Activated T-cell treated with anti-CD3 and anti-CD28 coated beads for 48 hours (primary cell): Measurements from ENCODE around the gene PRRG3.

ENCODE experiments used
- DNase-seq: peaks from one replicate; pipeline ENCODE4 v3.0.0-alpha.2; 2020; ENCODE audit warnings: low read depth

PRRG3 gene

DNA sequence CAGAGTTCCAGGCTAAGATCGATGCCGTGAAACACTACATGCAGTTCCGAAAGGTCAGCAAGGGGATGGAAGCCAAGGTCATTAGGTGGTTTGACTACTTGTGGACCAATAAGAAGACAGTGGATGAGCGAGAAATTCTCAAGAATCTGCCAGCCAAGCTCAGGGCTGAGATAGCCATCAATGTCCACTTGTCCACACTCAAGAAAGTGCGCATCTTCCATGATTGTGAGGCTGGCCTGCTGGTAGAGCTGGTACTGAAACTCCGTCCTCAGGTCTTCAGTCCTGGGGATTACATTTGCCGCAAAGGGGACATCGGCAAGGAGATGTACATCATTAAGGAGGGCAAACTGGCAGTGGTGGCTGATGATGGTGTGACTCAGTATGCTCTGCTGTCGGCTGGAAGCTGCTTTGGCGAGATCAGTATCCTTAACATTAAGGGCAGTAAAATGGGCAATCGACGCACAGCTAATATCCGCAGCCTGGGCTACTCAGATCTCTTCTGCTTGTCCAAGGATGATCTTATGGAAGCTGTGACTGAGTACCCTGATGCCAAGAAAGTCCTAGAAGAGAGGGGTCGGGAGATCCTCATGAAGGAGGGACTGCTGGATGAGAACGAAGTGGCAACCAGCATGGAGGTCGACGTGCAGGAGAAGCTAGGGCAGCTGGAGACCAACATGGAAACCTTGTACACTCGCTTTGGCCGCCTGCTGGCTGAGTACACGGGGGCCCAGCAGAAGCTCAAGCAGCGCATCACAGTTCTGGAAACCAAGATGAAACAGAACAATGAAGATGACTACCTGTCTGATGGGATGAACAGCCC, 48.6 kb downstream of the PRRG3 start:
- no peak for DNase-seq

DNA sequence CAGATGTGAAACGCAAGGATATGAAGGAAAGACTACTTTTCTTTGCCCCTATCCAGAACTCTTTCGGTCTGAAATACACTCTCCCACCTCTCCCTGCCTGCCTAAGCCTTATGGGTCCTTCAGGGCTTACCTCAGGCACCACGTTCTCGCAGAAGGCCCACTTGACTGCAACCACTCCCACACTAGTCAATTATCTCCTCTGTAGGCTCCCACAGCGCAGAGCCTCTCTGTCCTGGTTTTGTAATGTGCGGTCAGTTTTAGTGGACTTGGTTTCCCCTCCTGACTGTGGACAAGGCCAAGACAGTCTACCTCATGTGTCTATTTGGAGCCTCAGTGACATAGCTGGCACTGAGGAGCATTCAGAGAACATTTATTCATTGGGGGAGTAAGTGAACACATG, 50.4 kb downstream of the PRRG3 start:
- DNase-seq = no peak

- no peak for DNase-seq
Measured at GRCh38 chrX:151746502-151746901, 51.2 kb downstream of the PRRG3 start.

DNA sequence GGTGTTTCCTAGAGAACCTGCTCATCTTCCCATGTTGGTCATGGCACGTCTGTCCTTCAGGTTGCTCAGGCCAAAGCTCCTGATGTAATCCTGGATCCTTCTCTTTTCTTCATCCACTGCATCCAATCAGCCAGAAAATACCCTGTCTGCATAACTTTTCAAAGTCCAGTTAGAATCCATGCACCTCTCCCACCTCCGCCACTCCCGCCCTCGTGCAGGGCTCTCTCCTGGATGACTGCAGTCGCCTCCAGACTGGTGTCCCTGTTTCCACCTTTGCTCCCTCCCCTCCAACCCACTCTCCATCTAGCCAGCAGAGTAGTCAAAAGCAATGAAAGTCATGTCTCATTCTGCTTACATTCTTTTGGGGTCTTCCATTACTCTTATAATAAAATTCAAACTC, 55.3 kb downstream of the PRRG3 start:
- DNase-seq = no peak

DNA sequence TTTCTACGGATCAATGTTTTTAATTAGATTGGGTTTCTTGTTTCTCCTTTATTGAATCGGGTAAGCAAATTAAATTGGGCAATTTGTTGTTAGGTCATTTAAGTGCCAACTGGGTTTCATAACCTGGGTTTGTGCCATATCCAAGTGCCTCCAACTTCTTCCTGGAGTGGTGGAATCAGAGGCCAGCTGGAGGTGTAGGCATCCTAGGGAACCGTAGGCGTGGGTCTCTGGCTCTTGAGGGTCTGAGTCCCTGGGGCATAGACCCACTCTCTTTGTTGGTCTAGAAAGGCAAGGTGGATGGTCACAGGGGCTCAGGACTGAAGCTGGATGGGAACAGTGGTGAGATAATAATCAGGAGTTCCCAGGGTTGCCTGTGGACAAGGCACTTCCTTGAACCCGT, 57.6 kb downstream of the PRRG3 start:
- no peak for DNase-seq

GRCh38 chrX:151753313-151754046, 58.2 kb downstream of the PRRG3 start:
- DNase-seq = peak; percentile 9

GRCh38 chrX:151754047-151754429, 58.8 kb downstream of the PRRG3 start:
- no peak for DNase-seq

DNA sequence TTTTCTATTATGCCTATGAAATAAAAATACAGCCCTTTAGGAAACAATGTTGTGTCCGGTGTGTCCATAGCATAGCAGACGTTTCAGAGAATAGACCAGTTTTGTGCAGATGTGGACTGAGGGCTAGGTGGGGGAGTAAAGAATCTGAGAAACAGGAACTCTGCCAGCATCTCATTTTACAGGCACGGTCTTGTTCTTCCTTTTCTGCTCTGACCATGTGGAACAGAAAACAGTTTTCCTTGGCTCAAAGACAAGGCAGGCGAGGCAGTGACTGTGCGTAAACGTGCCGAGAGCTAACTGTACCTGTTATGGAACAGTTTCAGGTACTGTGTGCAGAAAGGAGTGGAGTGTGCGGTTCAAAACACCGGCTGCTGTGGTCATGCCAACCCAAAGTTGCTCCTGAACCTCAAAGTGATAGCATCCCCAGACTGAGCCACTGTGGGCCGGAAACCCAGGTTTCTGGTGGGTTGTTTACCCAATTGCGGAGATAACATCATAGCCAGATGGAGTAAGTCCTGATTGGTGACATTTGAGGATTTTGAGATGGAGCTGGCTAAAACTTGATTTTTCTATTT, 59.5 kb downstream of the PRRG3 start:
- DNase-seq = no peak
